ENCODE data around the gene EGFL7. TPM values are rescaled to one million over a fixed set of nuclear protein-coding genes. Genes with fewer than 3 reads are reported as not detected.

The EGFL7 gene
- total RNA-seq, 1 experiment from 2014 or later = 38.0 TPM

GRCh38 chr9:136618580-136619547, 43.9 kb upstream of the EGFL7 start:
- Histone ChIP-seq H4K8ac (replicated peaks; ENCODE audit: insufficient read length, low read depth, low read length) (no peak overlapping the region), H3K23ac (ENCODE audit: insufficient read length, low read depth, low read length) (no peak overlapping the region), H3K9me3 (ENCODE audit: control insufficient read depth, low read depth, low read length) (no peaks in the 10 kb centered on the region), H2BK5ac (ENCODE audit: insufficient read length, low read length) (no peak overlapping the region), H3K18ac (ENCODE audit: insufficient read length, low read depth, low read length) (no peak overlapping the region), H4K20me1 (ENCODE audit: control insufficient read depth, insufficient read depth, insufficient read length) (no peaks in the 10 kb centered on the region), H3K4me2 (ENCODE audit: insufficient read depth, insufficient read length, low read length) (no peak overlapping the region), H3K23me2 (ENCODE audit: insufficient read length, low read depth, low read length, poor library complexity, severe bottlenecking) (no peaks in the 10 kb centered on the region), H3K56ac (ENCODE audit: insufficient read length, low read depth, low read length) (no peak overlapping the region), H3K9ac (ENCODE audit: extremely low read depth, insufficient read length, low read length) (no peak overlapping the region), H3K4ac (ENCODE audit: low read depth, low read length) (no peak overlapping the region), H2BK15ac (ENCODE audit: low read depth, low read length) (no peak overlapping the region), H2AK5ac (ENCODE audit: insufficient read length, low read length) (no peak overlapping the region), H2BK120ac (ENCODE audit: low read depth, low read length, poor library complexity, severe bottlenecking) (no peak overlapping the region), H2BK12ac (ENCODE audit: insufficient read length, low read depth, low read length) (no peak overlapping the region), H3K79me2 (ENCODE audit: insufficient read depth, low read length) (no peaks in the 10 kb centered on the region), H3K14ac (ENCODE audit: insufficient read depth, low read length) (no peak overlapping the region; the same call in 1 of the 2 replicates), H3K4me1 (ENCODE audit: insufficient read depth, low read length) (no peaks in the 10 kb centered on the region; the same call in 1 of the 2 replicates), H2AFZ (ENCODE audit: low read length) (no peak overlapping the region), H3K27me3 (ENCODE audit: insufficient read depth, low read length) (no peaks in the 10 kb centered on the region), H4K91ac (ENCODE audit: insufficient read length, low read depth, low read length) (no peak overlapping the region), H3K27ac (ENCODE audit: insufficient read length, low read depth, low read length) (no peak overlapping the region), H3K79me1 (ENCODE audit: insufficient read depth, low read depth, low read length, poor library complexity, severe bottlenecking) (no peaks in the 10 kb centered on the region), H3T11ph (ENCODE audit: low read length) (no peak overlapping the region), H2BK20ac (ENCODE audit: low read depth, low read length, poor library complexity, severe bottlenecking) (no peak overlapping the region), H4K5ac (ENCODE audit: insufficient read length, low read depth, low read length) (no peak overlapping the region)
- Mint-ChIP-seq H3K9me3 (no peaks in the 10 kb centered on the region), H3K4me1 (peaks cover 6 to 7% of the 10 kb centered on the region in 2 experiments), H3K27ac (no peak overlapping the region), H3K27me3 (ENCODE audit: low read depth) (peaks cover 3% of the 10 kb centered on the region; the same call in 1 of the 2 replicates), H3K4me3 (no peak overlapping the region), H3K36me3 (ENCODE audit: insufficient read depth in 1 of 3, low read depth in 3 of 3) (no peaks in the 10 kb centered on the region)
- no CpG with 5 or more reads among the region's 27 CpGs for WGBS (ENCODE audit: extremely low coverage, insufficient read length, low lambda C conversion rate)
- no peak for DNase-seq
- no peak for TF ChIP-seq CTCF (conservative IDR thresholded peaks at IDR 0.05)

Measured in H9 (cell line).